Astrocyte of the cerebellum (primary cell): ENCODE data around the gene SHOC1.

ENCODE experiments used
- DNase-seq: peaks from one replicate; pipeline ENCODE4 v3.0.0-alpha.2; 2011; ENCODE audit warnings: low read depth
- H3K4me3 ChIP-seq: 2 replicates; pipeline ENCODE4 v1.5.1; 2011; ENCODE audit warnings: mild to moderate bottlenecking, low read depth, low read length, moderate library complexity
- in situ Hi-C: cut with HindIII; loops from 2 replicates; pipeline ENCODE4 v1.10.0; 2017; ENCODE audit warnings: low sequenced_read_pairs
- TF ChIP-seq, protein P1 (sequence below): IDR thresholded peaks from 2 replicates; pipeline ENCODE4 v1.5.1; 2012; ENCODE audit warnings: low read length, low read depth, moderate library complexity, mild to moderate bottlenecking; ENCODE audit errors: missing control alignments

SHOC1 gene

DNA sequence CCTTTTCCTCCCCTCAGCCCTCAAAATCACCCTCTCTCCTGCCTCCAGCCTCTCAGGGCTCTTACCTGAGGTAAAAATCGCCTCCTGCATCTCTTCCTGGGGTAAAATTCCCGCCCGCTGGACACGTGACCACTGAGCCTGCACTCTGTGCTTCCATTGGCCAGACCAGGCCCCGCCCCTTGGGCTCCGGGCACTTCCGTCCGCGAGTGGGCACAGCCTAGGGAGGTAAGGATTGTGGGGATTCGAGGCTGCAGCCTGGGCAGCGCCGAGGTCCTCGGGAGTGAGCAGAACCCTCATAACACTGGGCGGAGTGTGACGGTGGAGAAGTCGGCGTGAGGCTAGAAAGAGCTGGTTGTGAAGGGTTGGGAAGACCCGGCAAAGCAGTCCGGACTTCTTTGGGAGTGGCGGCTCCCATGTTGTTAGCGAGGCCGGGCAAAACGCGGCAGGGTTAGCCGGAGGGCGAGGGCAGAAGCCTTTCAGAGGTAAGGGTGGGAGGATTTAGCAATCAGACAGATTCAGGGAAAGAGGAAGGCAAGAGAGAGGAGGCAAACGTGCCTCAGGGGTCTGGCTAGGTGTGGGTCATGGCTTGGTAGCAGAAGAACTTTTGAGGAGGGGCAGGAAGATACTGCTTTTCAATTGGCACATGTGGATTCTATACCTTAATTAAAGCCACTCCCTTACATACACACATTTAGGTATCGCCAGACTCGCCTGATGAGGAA, at the start of gene SHOC1:
Gene SHOC1, minus strand, starts transcription at position 103 of the 722 bp plus-strand sequence. CDS start 3,519 bp downstream, outside the sequence.
- in situ Hi-C loops, result no loop called here
- TF ChIP-seq, protein P1, sequence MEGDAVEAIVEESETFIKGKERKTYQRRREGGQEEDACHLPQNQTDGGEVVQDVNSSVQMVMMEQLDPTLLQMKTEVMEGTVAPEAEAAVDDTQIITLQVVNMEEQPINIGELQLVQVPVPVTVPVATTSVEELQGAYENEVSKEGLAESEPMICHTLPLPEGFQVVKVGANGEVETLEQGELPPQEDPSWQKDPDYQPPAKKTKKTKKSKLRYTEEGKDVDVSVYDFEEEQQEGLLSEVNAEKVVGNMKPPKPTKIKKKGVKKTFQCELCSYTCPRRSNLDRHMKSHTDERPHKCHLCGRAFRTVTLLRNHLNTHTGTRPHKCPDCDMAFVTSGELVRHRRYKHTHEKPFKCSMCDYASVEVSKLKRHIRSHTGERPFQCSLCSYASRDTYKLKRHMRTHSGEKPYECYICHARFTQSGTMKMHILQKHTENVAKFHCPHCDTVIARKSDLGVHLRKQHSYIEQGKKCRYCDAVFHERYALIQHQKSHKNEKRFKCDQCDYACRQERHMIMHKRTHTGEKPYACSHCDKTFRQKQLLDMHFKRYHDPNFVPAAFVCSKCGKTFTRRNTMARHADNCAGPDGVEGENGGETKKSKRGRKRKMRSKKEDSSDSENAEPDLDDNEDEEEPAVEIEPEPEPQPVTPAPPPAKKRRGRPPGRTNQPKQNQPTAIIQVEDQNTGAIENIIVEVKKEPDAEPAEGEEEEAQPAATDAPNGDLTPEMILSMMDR, result no peak
- no peak within 1 kb of the TSS for H3K4me3 ChIP-seq
- no peak for DNase-seq

DNA sequence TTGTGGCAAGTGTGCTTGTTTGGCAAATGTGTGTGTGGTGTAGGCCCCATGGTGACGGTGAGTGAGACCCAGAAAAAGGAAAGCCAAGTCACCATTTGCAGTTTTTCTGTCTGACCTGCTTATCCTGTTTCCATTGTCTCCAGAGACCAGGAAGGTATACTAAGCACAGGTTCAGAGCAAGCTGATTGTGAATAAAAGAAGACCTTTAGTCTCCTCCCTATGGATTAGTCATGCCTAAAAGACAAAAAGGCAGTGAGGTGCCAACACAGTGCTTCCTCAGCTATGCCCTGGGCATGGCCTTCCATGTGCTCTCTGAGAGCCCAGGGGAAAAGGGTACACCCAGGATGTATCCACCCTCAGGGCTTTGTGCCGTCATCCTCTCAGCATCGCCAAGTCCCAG, 49.2 kb upstream of the SHOC1 start:
- no peak overlapping the region for H3K4me3 ChIP-seq
- TF ChIP-seq, protein P1, result no peak
- in situ Hi-C loops, result no loop called here
- no peak for DNase-seq

DNA sequence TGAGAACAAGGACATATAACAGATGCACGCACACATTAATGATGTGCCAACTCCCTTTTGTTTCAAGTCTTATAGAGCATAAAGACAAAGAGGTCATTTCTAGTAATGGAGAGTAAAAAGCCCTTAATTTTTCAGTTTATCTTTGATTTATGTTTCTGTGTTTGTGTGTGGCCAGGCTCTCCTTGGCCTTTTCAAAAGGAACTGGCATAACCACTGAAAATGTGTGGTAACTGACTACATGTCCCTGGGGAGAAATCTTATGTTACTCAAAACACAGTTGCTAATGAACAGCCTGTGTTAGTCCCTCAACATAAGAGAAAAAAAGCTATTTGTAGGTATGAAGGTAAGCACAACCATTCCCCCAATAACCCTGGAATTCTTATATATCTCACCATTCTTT, 47.6 kb upstream of the SHOC1 start:
- DNase-seq, result no peak
- H3K4me3 ChIP-seq, result no peak overlapping the region
- in situ Hi-C loops, result no loop called here
- TF ChIP-seq, protein P1, result no peak

DNA sequence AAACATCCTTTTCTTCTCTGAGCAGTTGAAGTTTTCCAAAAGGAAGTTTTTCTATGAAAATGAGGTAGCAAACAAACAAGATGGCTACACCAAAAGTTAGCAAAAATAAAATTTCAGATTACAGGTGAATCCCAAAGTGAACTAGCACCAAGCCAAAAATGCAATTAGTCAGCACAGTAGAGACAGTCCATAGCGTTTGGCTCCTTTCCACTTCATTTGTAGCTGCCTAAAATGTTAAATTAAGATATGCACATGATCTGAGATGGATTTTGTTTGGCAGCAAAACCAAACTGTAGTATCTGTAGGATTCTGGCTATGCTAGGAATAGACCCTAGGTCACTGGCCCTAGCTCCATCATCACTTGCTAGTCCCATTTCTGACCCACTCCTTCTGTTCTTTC, 45.7 kb upstream of the SHOC1 start:
- no peak overlapping the region for H3K4me3 ChIP-seq
- DNase-seq, result no peak
- in situ Hi-C loops, result no loop called here
- TF ChIP-seq, protein P1, result no peak

DNA sequence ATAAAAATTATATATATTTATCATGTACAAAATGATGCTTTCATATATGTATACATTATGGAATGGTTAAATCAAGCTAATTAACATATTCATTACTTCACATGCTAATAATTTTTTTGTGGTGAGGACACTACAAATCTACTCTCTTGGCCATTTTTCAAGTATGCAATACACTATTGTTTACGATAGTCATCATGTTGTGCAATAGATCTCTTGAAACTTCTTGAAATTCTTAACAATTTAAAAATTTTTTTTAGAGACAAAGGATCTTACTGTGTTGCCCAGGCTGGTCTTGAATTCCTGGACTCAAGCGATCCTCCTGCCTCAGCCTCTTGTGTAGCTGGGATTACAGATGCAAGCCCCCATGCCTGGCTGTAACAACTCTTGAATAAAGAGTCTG, 45.2 kb upstream of the SHOC1 start:
- TF ChIP-seq, protein P1, result no peak
- no peak for DNase-seq
- in situ Hi-C loops, result no loop called here
- H3K4me3 ChIP-seq, result no peak overlapping the region

DNA sequence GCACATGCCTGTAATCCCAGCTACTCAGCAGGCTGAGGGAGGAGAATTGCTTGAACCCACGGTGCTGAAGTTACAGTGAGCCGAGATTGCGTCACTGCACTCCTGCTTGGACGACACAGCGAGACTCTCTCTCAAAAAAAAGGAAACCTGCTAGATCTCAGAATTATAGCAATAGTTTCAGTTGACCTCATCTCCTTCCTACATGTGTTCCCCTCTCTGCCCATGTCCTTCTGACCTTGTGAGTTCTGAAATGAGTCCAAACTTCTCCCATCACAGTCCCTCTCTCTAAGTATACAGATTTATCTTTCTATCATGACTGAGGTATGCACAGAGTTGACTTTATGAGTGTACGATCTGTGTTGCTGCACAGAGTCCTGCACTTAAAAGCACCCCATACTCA, 44.6 kb upstream of the SHOC1 start:
- no peak overlapping the region for H3K4me3 ChIP-seq
- in situ Hi-C loops, result no loop called here
- DNase-seq, result no peak
- TF ChIP-seq, protein P1, result no peak
